Central memory CD8-positive, alpha-beta T cell (primary cell): Measurements from ENCODE around the gene ATR.
"Not testable (repeated sequence)": the region's sequence is repeated elsewhere in the genome, so short reads cannot be mapped to it uniquely, and the experiment has no call there.

Source experiments
- ATAC-seq: fragments of 150-1000 bp; cut with Tn5 transposase; replicated peaks from 2 replicates; pipeline ENCODE4 v1.10.0; 2022; ENCODE audit warnings: mild to moderate bottlenecking, moderate FRiP score, moderate number of reproducible peaks; ENCODE audit not compliant: poor library complexity, severe bottlenecking; ENCODE audit errors: extremely low read depth
- DNase-seq, 2 donors: peaks; one replicate each; pipeline ENCODE4 v3.0.0; 2021; ENCODE audit warnings: low spot score in 2 of 2
- H3K27ac Mint-ChIP-seq: one replicate; pipeline ENCODE4 v1.8.0; 2022; ENCODE audit warnings: low read depth, mild to moderate bottlenecking, moderate library complexity, mixed read lengths
- H3K27me3 Mint-ChIP-seq: one replicate; pipeline ENCODE4 v1.8.0; 2022; ENCODE audit warnings: mixed read lengths
- H3K36me3 Mint-ChIP-seq: one replicate; pipeline ENCODE4 v1.8.0; 2022; ENCODE audit warnings: mild to moderate bottlenecking, moderate library complexity, mixed read lengths; ENCODE audit not compliant: insufficient read depth
- H3K4me1 Mint-ChIP-seq: one replicate; pipeline ENCODE4 v1.8.0; 2022; ENCODE audit warnings: mixed read lengths
- H3K4me3 Mint-ChIP-seq: one replicate; pipeline ENCODE4 v1.8.0; 2022; ENCODE audit warnings: mild to moderate bottlenecking, moderate library complexity, mixed read lengths
- H3K9me3 Mint-ChIP-seq: one replicate; pipeline ENCODE4 v1.8.0; 2022; ENCODE audit warnings: mixed read lengths

ATR gene

GRCh38 chr3:142429582-142429981 lies 149.0 kb downstream of the ATR start:
- no peak for DNase-seq
- H3K9me3 Mint-ChIP-seq, result no peaks in the 10 kb centered on the region
- H3K27ac Mint-ChIP-seq, result peak overlapping the region; percentile 58
- H3K36me3 Mint-ChIP-seq, result peaks cover 42% of the 10 kb centered on the region
- no peak for ATAC-seq
- no peaks in the 10 kb centered on the region for H3K27me3 Mint-ChIP-seq
- H3K4me3 Mint-ChIP-seq, result no peak overlapping the region
- peaks cover 24% of the 10 kb centered on the region for H3K4me1 Mint-ChIP-seq

GRCh38 chr3:142424754-142425153 lies 153.8 kb downstream of the ATR start:
- H3K27ac Mint-ChIP-seq, result no peak overlapping the region
- H3K4me3 Mint-ChIP-seq, result no peak overlapping the region
- peaks cover 50% of the 10 kb centered on the region for H3K36me3 Mint-ChIP-seq
- H3K4me1 Mint-ChIP-seq, result peaks cover 14% of the 10 kb centered on the region
- no peak for DNase-seq
- no peaks in the 10 kb centered on the region for H3K9me3 Mint-ChIP-seq
- no peaks in the 10 kb centered on the region for H3K27me3 Mint-ChIP-seq
- ATAC-seq, result no peak

- DNase-seq, result no peak
- peaks cover 58% of the 10 kb centered on the region for H3K36me3 Mint-ChIP-seq
- no peaks in the 10 kb centered on the region for H3K9me3 Mint-ChIP-seq
- no peak for ATAC-seq
- H3K4me1 Mint-ChIP-seq, result no peaks in the 10 kb centered on the region
- no peaks in the 10 kb centered on the region for H3K27me3 Mint-ChIP-seq
- no peak overlapping the region for H3K4me3 Mint-ChIP-seq
- no peak overlapping the region for H3K27ac Mint-ChIP-seq
These were observed 159.5 kb downstream of the ATR start for GRCh38 chr3:142418926-142419592.

GRCh38 chr3:142417302-142417701 lies 161.2 kb downstream of the ATR start:
- Mint-ChIP-seq H3K36me3 (peaks cover 58% of the 10 kb centered on the region), H3K4me1 (no peaks in the 10 kb centered on the region), H3K27me3 (no peaks in the 10 kb centered on the region), H3K9me3 (no peaks in the 10 kb centered on the region), H3K4me3 (no peak overlapping the region), H3K27ac (no peak overlapping the region)
- no peak for DNase-seq
- no peak for ATAC-seq

- H3K4me3 Mint-ChIP-seq, H3K27me3 Mint-ChIP-seq, H3K4me1 Mint-ChIP-seq, ATAC-seq, DNase-seq, H3K9me3 Mint-ChIP-seq, H3K27ac Mint-ChIP-seq: not testable (repeated sequence)
- H3K36me3 Mint-ChIP-seq, result peaks cover 66% of the 10 kb centered on the region
These were observed 178.0 kb downstream of the ATR start for GRCh38 chr3:142400537-142400936.
